HL-60 (cell line): ENCODE measurements around the gene CCR9.

Experiments
- GABPA ChIP-seq: IDR thresholded peaks from 2 replicates; pipeline ENCODE4 v1.6.1; 2012; ENCODE audit warnings: low read depth
- POLR2AphosphoS5 ChIP-seq: IDR thresholded peaks from 2 replicates; pipeline ENCODE4 v1.6.1; 2012; ENCODE audit warnings: low read depth
- SPI1 ChIP-seq: IDR thresholded peaks from 2 replicates; pipeline ENCODE4 v1.6.1; 2012; ENCODE audit warnings: low read depth, mild to moderate bottlenecking, borderline replicate concordance
- TF ChIP-seq, protein P1 (sequence below): IDR thresholded peaks from one replicate; pipeline ENCODE4 v1.5.1; 2011; ENCODE audit warnings: low read length, control low read depth, inconsistent platforms; ENCODE audit not compliant: insufficient read depth
- TF ChIP-seq, protein P2 (sequence below): IDR thresholded peaks from 2 replicates; pipeline ENCODE4 v1.6.1; 2012; ENCODE audit warnings: low read depth; ENCODE audit not compliant: insufficient replicate concordance

DNA sequence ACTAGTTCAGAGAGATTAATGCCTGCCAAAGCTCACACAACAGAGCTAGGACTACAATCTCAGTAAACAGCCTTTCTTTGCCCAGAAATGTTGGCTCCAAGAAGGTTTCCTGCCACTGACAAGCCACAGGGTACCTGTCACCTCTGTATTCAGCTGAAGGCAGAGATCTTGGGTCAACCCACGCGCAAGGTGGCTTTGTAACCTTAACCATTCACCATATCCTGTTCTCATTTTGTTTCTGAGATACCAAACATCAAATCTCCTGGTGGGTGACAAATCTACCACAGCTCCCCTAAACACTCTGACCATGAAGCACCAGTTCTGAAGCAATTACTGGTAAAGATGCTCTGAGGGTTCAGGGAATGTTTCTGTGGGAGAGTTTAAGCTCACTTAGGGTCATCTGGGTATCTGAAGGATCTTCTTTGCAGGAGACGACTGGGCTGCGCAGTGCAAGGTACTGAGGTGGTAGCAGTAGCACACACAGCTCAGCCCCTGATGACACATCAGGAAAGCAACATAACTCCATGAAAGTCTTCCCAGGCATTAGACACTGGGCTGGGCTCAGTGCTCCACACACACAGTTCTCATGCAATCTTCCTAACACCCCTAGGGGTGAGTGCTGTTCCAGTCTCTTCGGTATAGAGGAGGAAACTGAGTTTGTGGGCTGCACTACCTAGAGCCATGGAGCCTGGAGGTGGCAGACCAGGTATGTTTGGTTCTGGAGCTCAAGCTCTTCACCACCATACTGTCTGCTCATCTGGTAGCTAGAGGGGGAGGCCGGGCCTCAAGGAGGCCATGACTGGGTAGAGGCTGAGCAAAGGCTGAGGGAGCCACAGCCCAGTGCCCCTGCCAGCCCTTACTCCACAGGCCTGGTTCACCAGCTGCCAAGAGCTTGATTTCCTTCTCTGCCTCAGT lies 64.6 kb downstream of the CCR9 start:
- TF ChIP-seq, protein P1, sequence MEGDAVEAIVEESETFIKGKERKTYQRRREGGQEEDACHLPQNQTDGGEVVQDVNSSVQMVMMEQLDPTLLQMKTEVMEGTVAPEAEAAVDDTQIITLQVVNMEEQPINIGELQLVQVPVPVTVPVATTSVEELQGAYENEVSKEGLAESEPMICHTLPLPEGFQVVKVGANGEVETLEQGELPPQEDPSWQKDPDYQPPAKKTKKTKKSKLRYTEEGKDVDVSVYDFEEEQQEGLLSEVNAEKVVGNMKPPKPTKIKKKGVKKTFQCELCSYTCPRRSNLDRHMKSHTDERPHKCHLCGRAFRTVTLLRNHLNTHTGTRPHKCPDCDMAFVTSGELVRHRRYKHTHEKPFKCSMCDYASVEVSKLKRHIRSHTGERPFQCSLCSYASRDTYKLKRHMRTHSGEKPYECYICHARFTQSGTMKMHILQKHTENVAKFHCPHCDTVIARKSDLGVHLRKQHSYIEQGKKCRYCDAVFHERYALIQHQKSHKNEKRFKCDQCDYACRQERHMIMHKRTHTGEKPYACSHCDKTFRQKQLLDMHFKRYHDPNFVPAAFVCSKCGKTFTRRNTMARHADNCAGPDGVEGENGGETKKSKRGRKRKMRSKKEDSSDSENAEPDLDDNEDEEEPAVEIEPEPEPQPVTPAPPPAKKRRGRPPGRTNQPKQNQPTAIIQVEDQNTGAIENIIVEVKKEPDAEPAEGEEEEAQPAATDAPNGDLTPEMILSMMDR, result no peak
- no peak for TF ChIP-seq GABPA
- no peak for TF ChIP-seq POLR2AphosphoS5
- no peak for TF ChIP-seq SPI1
- TF ChIP-seq, protein P2, sequence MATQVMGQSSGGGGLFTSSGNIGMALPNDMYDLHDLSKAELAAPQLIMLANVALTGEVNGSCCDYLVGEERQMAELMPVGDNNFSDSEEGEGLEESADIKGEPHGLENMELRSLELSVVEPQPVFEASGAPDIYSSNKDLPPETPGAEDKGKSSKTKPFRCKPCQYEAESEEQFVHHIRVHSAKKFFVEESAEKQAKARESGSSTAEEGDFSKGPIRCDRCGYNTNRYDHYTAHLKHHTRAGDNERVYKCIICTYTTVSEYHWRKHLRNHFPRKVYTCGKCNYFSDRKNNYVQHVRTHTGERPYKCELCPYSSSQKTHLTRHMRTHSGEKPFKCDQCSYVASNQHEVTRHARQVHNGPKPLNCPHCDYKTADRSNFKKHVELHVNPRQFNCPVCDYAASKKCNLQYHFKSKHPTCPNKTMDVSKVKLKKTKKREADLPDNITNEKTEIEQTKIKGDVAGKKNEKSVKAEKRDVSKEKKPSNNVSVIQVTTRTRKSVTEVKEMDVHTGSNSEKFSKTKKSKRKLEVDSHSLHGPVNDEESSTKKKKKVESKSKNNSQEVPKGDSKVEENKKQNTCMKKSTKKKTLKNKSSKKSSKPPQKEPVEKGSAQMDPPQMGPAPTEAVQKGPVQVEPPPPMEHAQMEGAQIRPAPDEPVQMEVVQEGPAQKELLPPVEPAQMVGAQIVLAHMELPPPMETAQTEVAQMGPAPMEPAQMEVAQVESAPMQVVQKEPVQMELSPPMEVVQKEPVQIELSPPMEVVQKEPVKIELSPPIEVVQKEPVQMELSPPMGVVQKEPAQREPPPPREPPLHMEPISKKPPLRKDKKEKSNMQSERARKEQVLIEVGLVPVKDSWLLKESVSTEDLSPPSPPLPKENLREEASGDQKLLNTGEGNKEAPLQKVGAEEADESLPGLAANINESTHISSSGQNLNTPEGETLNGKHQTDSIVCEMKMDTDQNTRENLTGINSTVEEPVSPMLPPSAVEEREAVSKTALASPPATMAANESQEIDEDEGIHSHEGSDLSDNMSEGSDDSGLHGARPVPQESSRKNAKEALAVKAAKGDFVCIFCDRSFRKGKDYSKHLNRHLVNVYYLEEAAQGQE, result no peak
